GM19025 (cell line): ENCODE measurements around the gene GANAB.
A peak's percentile ranks its signal among the peaks of the same experiment; 100 is the strongest.
"Not testable (repeated sequence)": the region's sequence is repeated elsewhere in the genome, so short reads cannot be mapped to it uniquely, and the experiment has no call there.

Experiments
- ATAC-seq: cut with Tn5 transposase; IDR thresholded peaks from one replicate; pipeline ENCODE4 v1.9.1; 2021; ENCODE audit warnings: mild to moderate bottlenecking, low read depth, moderate library complexity; ENCODE audit not compliant: unreplicated experiment

Gene GANAB

DNA sequence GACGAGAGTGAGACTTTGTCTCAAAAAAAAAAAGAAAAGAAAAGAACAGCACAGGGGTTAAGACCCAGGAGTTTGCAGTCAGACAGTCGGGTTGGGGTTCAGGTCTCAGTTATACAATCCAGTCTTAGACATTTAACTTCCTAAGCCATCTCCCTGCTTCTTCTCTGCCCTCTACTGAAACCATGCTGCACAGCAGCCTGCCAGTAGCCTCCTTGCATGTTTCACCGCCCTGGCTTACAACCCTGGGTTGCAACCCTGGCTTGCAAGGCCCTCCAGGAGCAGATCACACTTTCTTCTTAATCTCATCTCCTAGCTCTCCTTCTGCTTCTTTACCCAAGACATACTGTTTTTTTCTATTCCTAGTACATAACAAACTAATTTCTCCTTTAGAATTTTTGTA lies 18.7 kb downstream of the GANAB start:
- ATAC-seq: no peak

- no peak for ATAC-seq
Observed at GRCh38 chr11:62622476-62623089, 23.8 kb downstream of the GANAB start.

GRCh38 chr11:62621567-62622470 lies 24.6 kb downstream of the GANAB start, which contains the start of gene B3GAT3:
Gene B3GAT3, minus strand, starts transcription at chr11:62621986. Its CDS starts 39 bp downstream, at chr11:62621947.
- ATAC-seq: peak; percentile 96

- ATAC-seq: no peak
Observed at GRCh38 chr11:62621027-62621566, 25.3 kb downstream of the GANAB start.

DNA sequence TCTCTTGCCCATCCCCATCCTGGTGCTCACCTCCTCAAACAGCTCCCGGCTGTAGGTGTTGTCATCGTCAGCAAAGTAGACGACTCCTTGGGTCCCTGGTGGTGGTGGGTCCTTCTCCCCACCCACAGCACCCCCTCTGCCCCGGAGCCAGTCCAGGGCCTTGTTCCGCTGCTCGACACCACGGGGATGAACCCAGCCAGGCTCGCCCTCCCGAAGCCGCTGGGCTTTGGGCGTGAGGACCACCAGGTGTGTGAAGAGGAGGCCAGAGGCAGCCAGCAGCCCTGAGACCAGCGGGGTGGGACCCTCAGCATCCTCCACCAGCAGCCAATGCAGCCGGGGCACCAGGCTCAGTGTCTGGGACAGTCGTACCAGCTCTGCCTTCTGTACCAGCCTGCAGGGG lies 29.5 kb downstream of the GANAB start:
- ATAC-seq: not testable (repeated sequence)

- ATAC-seq: no peak
Observed at GRCh38 chr11:62615521-62615920, 30.9 kb downstream of the GANAB start.

DNA sequence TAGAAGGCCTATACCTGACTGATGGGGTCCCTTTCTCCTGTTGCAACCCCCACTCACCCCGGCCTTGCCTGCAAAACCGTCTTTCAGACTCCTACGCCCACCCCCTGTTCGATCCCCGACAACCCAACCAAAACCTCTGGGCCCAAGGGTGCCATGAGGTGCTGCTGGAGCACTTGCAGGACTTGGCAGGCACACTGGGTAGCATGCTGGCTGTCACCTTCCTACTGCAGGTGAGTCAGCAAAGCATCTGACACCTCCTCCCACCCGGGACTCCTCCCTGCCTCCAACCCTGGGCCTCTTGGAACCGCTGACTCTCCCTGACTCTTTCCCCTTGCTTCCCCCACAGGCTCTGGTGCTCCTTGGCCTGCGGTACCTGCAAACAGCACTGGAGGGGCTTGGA lies 32.1 kb downstream of the GANAB start:
- no peak for ATAC-seq

GRCh38 chr11:62613291-62613778 lies 33.1 kb downstream of the GANAB start:
- ATAC-seq: no peak

GRCh38 chr11:62612366-62613290 lies 33.8 kb downstream of the GANAB start, which contains the start of the genes EML3 and ROM1:
Gene EML3, minus strand, starts transcription at chr11:62612775. Its CDS starts 318 bp downstream, at chr11:62612457.
Gene ROM1, plus strand, starts transcription at chr11:62613257. Its CDS starts 25 bp downstream, at chr11:62613282.
- peak; percentile 69 for ATAC-seq

DNA sequence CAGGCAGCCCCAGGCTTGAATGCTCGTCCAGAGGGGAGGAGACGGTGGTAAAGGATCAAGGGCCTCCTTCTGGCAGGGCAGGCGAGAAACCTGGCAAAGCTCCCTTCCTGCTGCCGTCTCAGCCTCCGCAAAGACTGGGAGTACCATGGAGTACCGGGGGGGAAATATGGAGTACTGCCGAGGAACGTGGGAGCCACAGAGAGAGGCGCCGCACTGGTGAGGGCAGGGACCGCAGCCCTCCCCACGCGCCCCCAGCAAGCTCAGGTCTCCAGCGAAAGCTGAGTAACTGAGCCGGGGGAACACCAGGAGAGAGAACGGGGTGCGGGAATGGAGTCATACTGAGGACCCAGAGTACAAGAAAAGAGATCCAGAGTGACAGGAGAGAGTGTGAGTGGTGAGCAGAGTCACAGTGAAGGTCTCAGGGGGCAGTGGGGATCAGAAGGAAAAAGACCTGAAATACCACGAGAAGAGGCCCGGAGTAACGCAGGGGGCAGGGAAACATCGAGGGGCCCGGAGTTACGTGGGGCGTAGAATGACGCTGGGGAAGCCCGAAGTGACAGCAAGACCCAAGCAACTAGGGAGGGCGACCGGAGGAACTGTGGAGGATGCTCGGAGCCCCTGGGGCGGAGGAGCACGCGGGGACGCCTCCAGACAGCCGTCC lies 34.6 kb downstream of the GANAB start:
- ATAC-seq: peak; percentile 18

GRCh38 chr11:62610814-62611704 lies 35.4 kb downstream of the GANAB start:
- ATAC-seq: no peak

- no peak for ATAC-seq
Observed at GRCh38 chr11:62610403-62610802, 36.0 kb downstream of the GANAB start.

DNA sequence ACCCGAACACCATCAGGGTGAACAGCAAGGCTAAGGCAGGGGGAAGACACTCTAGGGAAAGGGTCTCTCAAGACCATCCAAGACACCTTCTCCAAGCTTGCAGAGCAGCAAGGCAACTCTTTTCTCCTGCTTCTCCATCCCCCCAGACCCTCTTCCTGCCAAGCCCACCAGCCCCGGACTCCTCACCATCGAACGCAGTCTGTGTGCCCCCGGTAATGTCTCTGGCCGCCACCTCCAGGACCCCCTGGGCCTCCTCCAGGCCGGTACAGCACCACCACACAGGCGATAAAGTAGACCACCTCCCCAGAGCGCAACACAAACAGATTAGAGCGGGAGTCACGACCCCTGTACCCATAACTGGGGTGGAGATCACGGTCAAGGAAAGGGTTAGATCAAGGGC lies 37.6 kb downstream of the GANAB start:
- ATAC-seq: no peak

GRCh38 chr11:62607714-62608113 lies 38.7 kb downstream of the GANAB start:
- ATAC-seq: no peak

DNA sequence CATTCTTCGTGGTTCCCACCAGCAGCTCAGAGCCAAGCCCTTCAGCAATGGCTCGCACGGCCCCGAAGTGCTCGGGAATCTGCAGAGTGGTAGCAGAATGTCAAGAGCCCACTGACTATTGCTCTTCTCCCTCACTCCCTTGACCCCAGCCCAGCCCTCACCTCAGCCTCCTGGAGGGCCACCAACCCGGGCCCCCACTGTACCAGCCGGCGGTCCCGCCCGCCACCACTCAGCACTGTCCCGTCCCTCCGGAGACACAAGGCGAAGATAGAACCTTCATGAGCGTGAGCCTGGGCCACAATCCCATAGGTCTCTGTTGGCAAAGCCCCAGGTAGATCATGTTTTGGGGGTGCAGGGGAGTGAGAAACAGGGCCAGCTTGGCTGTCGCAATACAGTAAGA lies 40.5 kb downstream of the GANAB start:
- ATAC-seq: no peak

DNA sequence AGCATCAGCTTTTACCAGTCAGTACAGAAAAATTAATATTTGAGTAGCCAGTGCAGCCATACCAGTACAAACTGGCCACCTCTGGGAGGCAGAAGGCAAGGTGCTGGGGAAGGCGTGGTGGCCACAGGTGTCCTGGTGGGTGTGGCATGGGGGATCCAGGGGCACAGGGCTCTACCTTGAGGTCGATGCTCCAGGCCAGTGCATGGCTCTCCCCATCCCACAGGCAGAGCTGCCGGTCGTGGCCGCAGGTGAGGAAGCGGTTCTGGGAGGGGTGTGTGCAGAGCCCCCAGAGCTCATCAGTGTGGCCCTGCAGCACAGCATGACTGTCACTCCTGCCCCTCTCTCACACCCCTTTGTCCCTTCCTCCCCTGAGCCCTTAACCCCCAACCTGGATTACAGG lies 40.9 kb downstream of the GANAB start:
- no peak for ATAC-seq

GRCh38 chr11:62604460-62605120 lies 41.8 kb downstream of the GANAB start:
- no peak for ATAC-seq

GRCh38 chr11:62603776-62604299 lies 42.6 kb downstream of the GANAB start:
- no peak for ATAC-seq
